DMS153 treated with DMSO at 0.1 percent for 48 hours (cell line): ENCODE data around the gene RD3L.
"Not testable (repeated sequence)": the region's sequence is repeated elsewhere in the genome, so short reads cannot be mapped to it uniquely, and the experiment has no call there.

Experiments
- DNase-seq: peaks from one replicate; lab custom pipeline; 2025; ENCODE audit not compliant: unreplicated experiment; lab: John Stamatoyannopoulos, UW

RD3L gene

GRCh38 chr14:103941973-103942736 lies at the start of gene RD3L:
RD3L (minus strand) TSS chr14:103942529; CDS start chr14:103941695, 834 bp downstream.
- DNase-seq = no peak

GRCh38 chr14:103989964-103990363 lies 47.6 kb upstream of the RD3L start:
- no peak for DNase-seq

GRCh38 chr14:103989034-103989433 lies 46.7 kb upstream of the RD3L start:
- no peak for DNase-seq

- no peak for DNase-seq
Measured at GRCh38 chr14:103984196-103984595, 41.9 kb upstream of the RD3L start.

- not testable (repeated sequence) for DNase-seq
Measured at GRCh38 chr14:103980623-103981238, 38.4 kb upstream of the RD3L start.

GRCh38 chr14:103974575-103974974 lies 32.2 kb upstream of the RD3L start:
- no peak for DNase-seq

GRCh38 chr14:103973354-103973753 lies 31.0 kb upstream of the RD3L start:
- DNase-seq = no peak

- DNase-seq = no peak
Measured at GRCh38 chr14:103969961-103970360, 27.6 kb upstream of the RD3L start.

GRCh38 chr14:103966631-103967030 lies 24.3 kb upstream of the RD3L start:
- no peak for DNase-seq

- no peak for DNase-seq
Measured at GRCh38 chr14:103961928-103962578, 19.7 kb upstream of the RD3L start.

GRCh38 chr14:103960457-103961055 lies 18.2 kb upstream of the RD3L start:
- DNase-seq = no peak

GRCh38 chr14:103949131-103949790 lies 6.9 kb upstream of the RD3L start:
- DNase-seq = no peak

- no peak for DNase-seq
Measured at GRCh38 chr14:103948442-103948841, 6.1 kb upstream of the RD3L start.

GRCh38 chr14:103946975-103947374 lies 4.6 kb upstream of the RD3L start:
- DNase-seq = no peak

GRCh38 chr14:103943673-103944072 lies 1.3 kb upstream of the RD3L start:
- DNase-seq = no peak

- DNase-seq = no peak
Measured at GRCh38 chr14:103941462-103941861, 867 bp downstream of the RD3L start.

- DNase-seq = no peak
Measured at GRCh38 chr14:103935102-103935501, 7.2 kb downstream of the RD3L start.

- no peak for DNase-seq
Measured at GRCh38 chr14:103932791-103933490, 9.4 kb downstream of the RD3L start.

- DNase-seq = no peak
Measured at GRCh38 chr14:103931422-103931821, 10.9 kb downstream of the RD3L start.

- DNase-seq = no peak
Measured at GRCh38 chr14:103930051-103930604, 12.2 kb downstream of the RD3L start.
